Smooth muscle cell (in vitro differentiated cells): ENCODE measurements around the gene DOCK2. TPM values are rescaled to one million over a fixed set of nuclear protein-coding genes. Genes with fewer than 3 reads are reported as not detected.

Source experiments
- DNase-seq: peaks from one replicate; lab custom pipeline; 2025; ENCODE audit not compliant: unreplicated experiment; lab: John Stamatoyannopoulos, UW
- H2AFZ ChIP-seq: fragments of 200-600 bp; sonication (generic); 2 replicates; pipeline ENCODE4 v1.6.0; 2016; ENCODE audit warnings: antibody characterized with exemption, low read depth, mild to moderate bottlenecking
- H3F3A ChIP-seq: fragments of 200-600 bp; sonication (generic); 2 replicates; pipeline ENCODE4 v1.6.0; 2017; ENCODE audit warnings: antibody characterized with exemption, low read depth
- H3K27ac ChIP-seq: fragments of 200-600 bp; sonication (generic); 2 replicates; pipeline ENCODE4 v1.5.1; 2016; ENCODE audit warnings: low read depth, mild to moderate bottlenecking
- H3K27me3 ChIP-seq: fragments of 200-600 bp; sonication (generic); 2 replicates; pipeline ENCODE4 v1.6.1; 2016; ENCODE audit warnings: low read depth, mild to moderate bottlenecking
- H3K36me3 ChIP-seq: fragments of 200-600 bp; sonication (generic); 2 replicates; pipeline ENCODE4 v1.5.1; 2016; ENCODE audit warnings: low read depth
- H3K4me1 ChIP-seq: fragments of 200-600 bp; sonication (generic); 2 replicates; pipeline ENCODE4 v1.5.1; 2016; ENCODE audit warnings: low read depth
- H3K4me2 ChIP-seq: fragments of 200-600 bp; sonication (generic); 2 replicates; pipeline ENCODE4 v1.6.0; 2016; ENCODE audit warnings: mild to moderate bottlenecking
- H3K4me3 ChIP-seq: fragments of 200-600 bp; sonication (generic); 2 replicates; pipeline ENCODE4 v1.5.1; 2016; ENCODE audit warnings: mild to moderate bottlenecking
- H3K79me2 ChIP-seq: fragments of 200-600 bp; sonication (generic); 2 replicates; pipeline ENCODE4 v1.6.0; 2016; ENCODE audit warnings: low read depth, mild to moderate bottlenecking
- H3K9ac ChIP-seq: fragments of 200-600 bp; sonication (generic); 2 replicates; pipeline ENCODE4 v1.6.0; 2016; ENCODE audit warnings: low read depth
- H3K9me3 ChIP-seq: fragments of 200-600 bp; sonication (generic); replicated peaks from 2 replicates; pipeline ENCODE4 v1.5.1; 2016; ENCODE audit warnings: low read depth
- H4K20me1 ChIP-seq: fragments of 200-600 bp; sonication (generic); 2 replicates; pipeline ENCODE4 v1.6.0; 2016; ENCODE audit warnings: low read depth
- CTCF ChIP-seq: fragments of 200-600 bp; sonication (generic); IDR thresholded peaks from 2 replicates; pipeline ENCODE4 v1.5.1; 2017; ENCODE audit warnings: borderline replicate concordance, mild to moderate bottlenecking, antibody characterized with exemption; ENCODE audit not compliant: insufficient read depth, poor library complexity, severe bottlenecking
- WGBS: methylation state at CpG from one replicate; pipeline ENCODE4 v1.1.7; 2016; ENCODE audit warnings: low lambda C conversion rate; 5-methylcytosine and 5-hydroxymethylcytosine counted together
- polyA plus RNA-seq: library from polyadenylated mRNA; unstranded; fragments of >200 nt; fragmentation: Nextera tagmentation; extraction: Ambion mirVana; gene quantifications from 2 replicates; pipeline ENCODE4 v1.2.1, GENCODE V29; 2016
- total RNA-seq: library from RNA; depleted of rRNA; stranded (reverse); fragments of >200 nt; gene quantifications from 2 replicates; pipeline ENCODE4 v1.2.3, GENCODE V29; 2014

The DOCK2 gene
- total and polyA plus RNA-seq, 2 experiments from 2014 or later = 0.73 to 3.0 TPM

- no peak for TF ChIP-seq CTCF
- Histone ChIP-seq H3K27ac (no peak overlapping the region), H3K4me2 (no peak overlapping the region), H3K79me2 (no peaks in the 10 kb centered on the region), H3K9me3 (no peaks in the 10 kb centered on the region), H2AFZ (no peak overlapping the region), H3F3A (no peaks in the 10 kb centered on the region), H4K20me1 (no peaks in the 10 kb centered on the region), H3K9ac (no peak overlapping the region), H3K36me3 (no peaks in the 10 kb centered on the region), H3K27me3 (peaks cover 13% of the 10 kb centered on the region), H3K4me1 (peaks cover 3% of the 10 kb centered on the region), H3K4me3 (no peak overlapping the region)
- DNase-seq = no peak
- WGBS = 96% methylated on average over 12 of the region's 12 CpGs
Measured at GRCh38 chr5:170108266-170108785, 471.3 kb downstream of the DOCK2 start.

- 84% methylated on average over 7 of the region's 7 CpGs for WGBS
- Histone ChIP-seq H3K79me2 (no peaks in the 10 kb centered on the region), H2AFZ (no peak overlapping the region), H3K4me3 (no peak overlapping the region), H3K27me3 (peaks cover 11% of the 10 kb centered on the region), H3K27ac (no peak overlapping the region), H3K9me3 (no peaks in the 10 kb centered on the region), H3K4me1 (peaks cover 3% of the 10 kb centered on the region), H3K9ac (no peak overlapping the region), H4K20me1 (no peaks in the 10 kb centered on the region), H3K4me2 (no peak overlapping the region), H3F3A (no peaks in the 10 kb centered on the region), H3K36me3 (no peaks in the 10 kb centered on the region)
- TF ChIP-seq CTCF = no peak
- DNase-seq = no peak
Measured at GRCh38 chr5:170109059-170110031, 472.3 kb downstream of the DOCK2 start.

GRCh38 chr5:170110403-170111087 lies 473.5 kb downstream of the DOCK2 start:
- peaks cover 3% of the 10 kb centered on the region for H3K4me1 ChIP-seq
- no peaks in the 10 kb centered on the region for H3K36me3 ChIP-seq
- WGBS = 75% methylated on average over 3 of the region's 3 CpGs
- no peak overlapping the region for H3K4me2 ChIP-seq
- H3K4me3 ChIP-seq = no peak overlapping the region
- H3K9me3 ChIP-seq = no peaks in the 10 kb centered on the region
- no peak overlapping the region for H2AFZ ChIP-seq
- H3K27me3 ChIP-seq = peaks cover 9% of the 10 kb centered on the region
- H3F3A ChIP-seq = no peaks in the 10 kb centered on the region
- H3K9ac ChIP-seq = no peak overlapping the region
- no peaks in the 10 kb centered on the region for H4K20me1 ChIP-seq
- no peak for DNase-seq
- no peaks in the 10 kb centered on the region for H3K79me2 ChIP-seq
- H3K27ac ChIP-seq = no peak overlapping the region
- TF ChIP-seq CTCF = no peak
